Osteocyte (in vitro differentiated cells): ENCODE data around the gene KIAA1586. TPM values are rescaled to one million over a fixed set of nuclear protein-coding genes. Genes with fewer than 3 reads are reported as not detected.

Source experiments
- DNase-seq: peaks from one replicate; pipeline ENCODE4 v3.0.0; 2021; ENCODE audit warnings: mixed read lengths; ENCODE audit not compliant: unreplicated experiment; ENCODE audit errors: extremely low spot score
- H3K27ac Mint-ChIP-seq: one replicate; pipeline ENCODE4 v1.8.0; 2021; ENCODE audit warnings: mild to moderate bottlenecking, mixed read lengths; ENCODE audit not compliant: unreplicated experiment
- H3K27me3 Mint-ChIP-seq: one replicate; pipeline ENCODE4 v1.8.0; 2021; ENCODE audit warnings: mixed read lengths; ENCODE audit not compliant: unreplicated experiment
- H3K36me3 Mint-ChIP-seq: one replicate; pipeline ENCODE4 v1.8.0; 2021; ENCODE audit warnings: mixed read lengths; ENCODE audit not compliant: unreplicated experiment
- H3K4me1 Mint-ChIP-seq: one replicate; pipeline ENCODE4 v1.8.0; 2021; ENCODE audit warnings: mixed read lengths; ENCODE audit not compliant: unreplicated experiment
- H3K4me3 Mint-ChIP-seq: one replicate; pipeline ENCODE4 v1.8.0; 2021; ENCODE audit warnings: mild to moderate bottlenecking, moderate library complexity, mixed read lengths; ENCODE audit not compliant: unreplicated experiment
- H3K9me3 Mint-ChIP-seq: one replicate; pipeline ENCODE4 v1.8.0; 2021; ENCODE audit warnings: mixed read lengths; ENCODE audit not compliant: unreplicated experiment
- CTCF ChIP-seq: fragments of 200-600 bp; sonication (generic); IDR thresholded peaks from 2 replicates; pipeline ENCODE4 v1.5.0; 2021; ENCODE audit warnings: antibody characterized with exemption, mild to moderate bottlenecking, moderate library complexity
- total RNA-seq: library from RNA; stranded (reverse); gene quantifications from 2 replicates; pipeline ENCODE4 v1.2.1, GENCODE V29; 2021

The KIAA1586 gene
- total RNA-seq, 1 donor from 2014 or later, result 18.1 TPM

- no peak for TF ChIP-seq CTCF
- Mint-ChIP-seq H3K27me3 (no peaks in the 10 kb centered on the region), H3K4me1 (peaks cover 6% of the 10 kb centered on the region), H3K36me3 (peaks cover 11% of the 10 kb centered on the region), H3K9me3 (peaks cover 8% of the 10 kb centered on the region), H3K27ac (no peak overlapping the region), H3K4me3 (no peak overlapping the region)
- no peak for DNase-seq
Observed at GRCh38 chr6:57075092-57075491, 28.6 kb downstream of the KIAA1586 start.

GRCh38 chr6:57078531-57079207, 32.2 kb downstream of the KIAA1586 start:
- Mint-ChIP-seq H3K27me3 (no peaks in the 10 kb centered on the region), H3K4me3 (no peak overlapping the region), H3K9me3 (peaks cover 13% of the 10 kb centered on the region), H3K4me1 (no peaks in the 10 kb centered on the region), H3K27ac (no peak overlapping the region), H3K36me3 (peaks cover 18% of the 10 kb centered on the region)
- DNase-seq, result no peak
- TF ChIP-seq CTCF, result no peak

GRCh38 chr6:57085471-57085870, 39.0 kb downstream of the KIAA1586 start:
- DNase-seq, result no peak
- Mint-ChIP-seq H3K27me3 (no peaks in the 10 kb centered on the region), H3K27ac (no peak overlapping the region), H3K9me3 (peaks cover 2% of the 10 kb centered on the region), H3K36me3 (peaks cover 3% of the 10 kb centered on the region), H3K4me1 (peaks cover 12% of the 10 kb centered on the region), H3K4me3 (no peak overlapping the region)
- no peak for TF ChIP-seq CTCF

GRCh38 chr6:57086843-57087242, 40.4 kb downstream of the KIAA1586 start:
- TF ChIP-seq CTCF, result no peak
- Mint-ChIP-seq H3K4me3 (no peak overlapping the region), H3K36me3 (peaks cover 3% of the 10 kb centered on the region), H3K4me1 (peaks cover 19% of the 10 kb centered on the region), H3K27me3 (no peaks in the 10 kb centered on the region), H3K9me3 (no peaks in the 10 kb centered on the region), H3K27ac (no peak overlapping the region)
- no peak for DNase-seq

- Mint-ChIP-seq H3K4me3 (no peak overlapping the region), H3K27ac (peak overlapping the region; percentile 39), H3K27me3 (no peaks in the 10 kb centered on the region), H3K4me1 (peaks cover 30% of the 10 kb centered on the region), H3K9me3 (no peaks in the 10 kb centered on the region), H3K36me3 (peaks cover 9% of the 10 kb centered on the region)
- TF ChIP-seq CTCF, result no peak
- no peak for DNase-seq
Observed at GRCh38 chr6:57087916-57088315, 41.4 kb downstream of the KIAA1586 start.
